Myocyte (in vitro differentiated cells): ENCODE measurements around the gene DLGAP1. TPM values are rescaled to one million over a fixed set of nuclear protein-coding genes. Genes with fewer than 3 reads are reported as not detected.
"Not testable (repeated sequence)": the region's sequence is repeated elsewhere in the genome, so short reads cannot be mapped to it uniquely, and the experiment has no call there.

Source experiments
- DNase-seq: peaks from one replicate; pipeline ENCODE4 v3.0.0-alpha.2; 2012; ENCODE audit warnings: low read depth
- polyA plus RNA-seq: library from polyadenylated mRNA; unstranded; fragments of >200 nt; gene quantifications from one replicate; pipeline ENCODE4 v1.2.1, GENCODE V29; 2012; ENCODE audit warnings: missing spikeins
- total RNA-seq: library from RNA; depleted of rRNA; stranded (reverse); fragments of >200 nt; gene quantifications from 2 replicates; pipeline ENCODE4 v1.2.3, GENCODE V29; 2014

DLGAP1 gene
- 0.75 and 1.4 TPM in 2 replicates for total RNA-seq
- polyA plus RNA-seq, result 0.47 TPM

- DNase-seq, result no peak
These were observed at the start of gene DLGAP1 for GRCh38 chr18:4455113-4455811. TSS of gene DLGAP1 (minus strand) at chr18:4455307.

GRCh38 chr18:4494703-4495284 is 39.7 kb upstream of the DLGAP1 start:
- not testable (repeated sequence) for DNase-seq

DNA sequence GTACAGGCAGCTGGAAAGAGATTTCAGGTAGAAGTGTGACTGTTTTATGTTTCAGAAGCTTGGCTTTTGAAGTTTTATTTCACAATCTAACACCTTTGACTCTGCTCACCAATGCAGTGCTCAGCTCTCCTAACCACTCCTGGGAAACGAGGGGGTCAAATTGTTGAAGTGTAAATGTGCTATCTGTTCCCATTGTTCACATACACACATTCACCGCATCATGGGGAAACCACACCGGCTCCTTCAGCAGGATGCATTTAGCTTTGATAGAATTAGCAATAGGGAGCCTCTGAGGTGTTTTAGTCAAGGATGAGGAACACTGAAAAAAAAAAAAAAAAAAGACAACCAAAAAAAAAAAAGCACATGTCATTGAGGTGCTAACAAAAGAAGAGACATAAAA is 13.4 kb upstream of the DLGAP1 start:
- no peak for DNase-seq

GRCh38 chr18:4454537-4455112 is 482 bp downstream of the DLGAP1 start:
- DNase-seq, result no peak

- no peak for DNase-seq
These were observed 1.1 kb downstream of the DLGAP1 start for GRCh38 chr18:4453874-4454536.

GRCh38 chr18:4453567-4453873 is 1.6 kb downstream of the DLGAP1 start:
- no peak for DNase-seq

GRCh38 chr18:4450065-4450658 is 4.9 kb downstream of the DLGAP1 start:
- no peak for DNase-seq

DNA sequence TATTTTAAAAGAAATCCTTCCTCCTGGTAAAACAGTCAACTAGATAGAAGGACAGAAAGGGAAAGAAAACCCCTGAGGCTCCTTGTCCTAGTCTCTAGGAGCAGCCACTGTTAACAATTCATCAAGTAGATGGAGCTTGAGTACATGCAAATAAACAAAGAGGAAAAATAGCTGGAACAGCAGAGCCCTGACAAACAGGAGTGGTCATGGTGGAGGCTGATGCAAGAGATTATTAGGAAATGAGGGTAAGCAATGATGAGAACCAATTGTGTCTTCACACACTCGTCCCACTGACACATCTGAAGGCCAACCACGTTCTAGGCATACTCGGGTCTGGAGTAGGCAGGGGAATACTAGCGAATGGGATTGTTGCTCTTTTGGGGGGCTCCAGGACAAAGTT is 9.2 kb downstream of the DLGAP1 start:
- DNase-seq, result no peak

- DNase-seq, result no peak
These were observed 10.8 kb downstream of the DLGAP1 start for GRCh38 chr18:4444306-4444705.

DNA sequence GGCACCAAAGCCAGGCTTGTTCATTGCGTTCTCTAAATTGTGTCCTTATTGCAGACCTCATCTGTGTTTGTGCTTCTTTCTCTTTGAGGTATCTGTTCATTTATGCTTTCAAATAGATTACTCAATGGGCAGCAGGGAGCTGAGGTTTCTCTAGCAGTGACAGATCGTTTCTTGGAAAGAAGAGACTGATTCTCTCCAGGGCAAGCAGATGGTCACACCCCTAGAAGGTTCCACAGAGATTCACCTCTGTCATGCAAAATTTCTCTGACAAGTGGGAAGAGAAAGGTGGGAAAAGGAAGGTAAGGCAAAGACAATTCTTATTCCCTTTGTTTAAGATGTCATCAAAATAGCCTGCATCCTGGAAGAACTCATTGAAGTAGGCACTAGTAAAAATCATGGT is 14.0 kb downstream of the DLGAP1 start:
- no peak for DNase-seq

DNA sequence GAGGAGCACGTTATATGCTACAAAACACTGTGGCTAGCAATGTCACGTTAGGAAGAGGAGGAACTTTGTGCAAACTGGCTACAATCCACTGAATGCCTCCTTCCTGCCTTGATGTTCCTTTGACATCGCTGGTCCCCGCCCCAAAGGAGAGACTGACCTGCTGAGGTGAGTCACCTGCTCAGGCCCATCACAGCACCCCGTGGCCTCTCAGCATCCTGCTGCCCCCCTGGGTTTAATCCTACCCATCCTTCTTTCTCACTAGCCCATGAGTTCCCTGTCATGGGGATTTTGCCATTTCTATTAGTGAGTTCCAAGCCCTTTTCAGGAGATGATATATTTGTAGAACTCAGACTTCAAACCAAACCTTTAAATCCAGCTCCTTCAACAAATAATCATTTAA is 16.2 kb downstream of the DLGAP1 start:
- no peak for DNase-seq

DNA sequence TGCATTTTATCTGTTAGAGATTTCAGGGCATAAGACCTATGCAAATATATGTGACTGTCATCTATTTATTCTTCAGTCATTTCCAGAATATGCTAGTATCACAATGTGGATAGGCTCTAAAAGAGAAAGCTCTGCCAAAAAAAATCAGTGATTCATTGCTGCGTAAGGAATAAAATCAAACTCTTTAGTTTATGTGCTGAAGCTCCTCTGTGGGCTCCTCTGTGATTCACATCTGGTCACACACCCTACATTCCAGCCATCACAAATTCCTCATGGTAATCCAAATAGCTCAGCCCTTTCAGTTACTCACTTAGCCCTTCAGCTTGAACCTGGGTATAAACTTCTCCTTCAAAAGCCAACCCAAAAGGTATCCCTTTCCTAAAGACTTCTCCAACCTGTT is 21.4 kb downstream of the DLGAP1 start:
- no peak for DNase-seq

DNA sequence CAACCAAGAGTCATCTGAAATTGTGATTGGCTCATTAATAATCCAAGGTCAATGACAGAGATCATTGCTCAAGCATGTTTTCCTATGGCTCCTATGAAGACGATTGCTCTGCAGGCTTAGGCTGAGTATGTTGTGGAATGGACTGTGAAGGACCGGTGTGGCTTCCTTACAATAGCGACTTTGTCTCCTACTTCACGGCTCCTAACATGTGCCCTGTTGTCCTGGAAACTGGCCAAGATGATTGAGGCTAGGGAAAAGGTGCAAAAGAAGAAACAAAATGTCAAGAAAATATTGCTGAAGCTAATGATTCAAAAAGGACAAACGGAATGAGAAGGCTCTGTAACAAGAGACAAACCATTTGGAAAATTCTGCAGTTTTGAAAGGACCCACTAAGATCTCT is 24.3 kb downstream of the DLGAP1 start:
- no peak for DNase-seq

DNA sequence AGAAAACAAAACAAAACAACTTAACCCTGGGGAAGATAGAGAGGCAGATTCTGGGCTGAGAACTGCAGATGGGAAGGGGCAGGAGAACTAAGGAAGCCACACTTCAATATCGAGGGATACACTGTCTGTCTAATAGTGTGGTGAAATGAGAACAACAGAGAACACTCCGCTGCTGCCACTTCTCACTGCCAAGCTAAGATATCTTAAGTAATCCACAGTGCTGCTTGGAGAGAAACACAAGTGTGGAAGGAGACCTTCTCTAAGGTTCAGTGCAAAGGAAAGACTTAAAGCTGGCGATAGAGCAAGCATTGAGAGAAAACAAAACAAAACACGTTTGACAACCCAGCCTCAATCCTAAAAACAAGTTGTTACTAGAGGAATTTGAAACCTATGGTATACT is 37.4 kb downstream of the DLGAP1 start:
- no peak for DNase-seq

DNA sequence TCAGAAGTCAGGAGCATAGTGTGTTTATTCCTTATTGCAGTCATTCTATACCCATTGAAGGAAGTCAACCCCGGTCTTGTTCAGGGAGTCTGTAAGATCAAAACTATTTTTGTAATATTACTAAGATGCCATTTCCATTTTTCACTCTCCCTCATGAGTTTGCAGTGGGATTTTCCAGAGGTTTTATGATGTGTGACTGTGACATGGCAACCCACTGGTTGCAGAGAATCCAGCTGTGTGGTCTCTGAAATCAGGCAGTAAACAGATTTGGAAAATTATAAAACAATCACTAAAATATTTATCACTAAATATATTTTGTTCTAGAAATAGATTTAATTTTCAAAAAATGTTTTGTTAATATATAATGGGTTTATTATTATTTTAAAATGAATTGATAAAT is 38.1 kb downstream of the DLGAP1 start:
- no peak for DNase-seq

DNA sequence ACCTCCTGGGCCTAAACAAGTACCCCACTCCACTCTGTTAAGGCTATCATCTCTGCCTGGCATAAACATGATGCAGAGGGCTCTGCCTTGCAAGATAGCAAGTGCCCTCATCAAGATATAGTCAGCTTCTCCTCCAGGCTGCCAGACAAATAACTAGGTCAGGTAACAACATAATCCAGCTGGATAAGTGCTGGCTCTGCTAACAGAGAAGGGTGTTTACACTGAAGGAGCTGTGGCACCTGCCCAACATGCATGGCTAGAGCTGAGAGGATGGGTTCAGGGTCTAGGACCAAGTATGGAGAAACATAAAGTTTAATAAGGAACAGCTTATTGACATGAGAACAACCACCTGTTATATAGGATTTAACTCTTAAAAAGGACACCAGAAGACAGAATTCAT is 42.8 kb downstream of the DLGAP1 start:
- DNase-seq, result no peak

- DNase-seq, result no peak
These were observed 48.3 kb downstream of the DLGAP1 start for GRCh38 chr18:4406856-4407255.

DNA sequence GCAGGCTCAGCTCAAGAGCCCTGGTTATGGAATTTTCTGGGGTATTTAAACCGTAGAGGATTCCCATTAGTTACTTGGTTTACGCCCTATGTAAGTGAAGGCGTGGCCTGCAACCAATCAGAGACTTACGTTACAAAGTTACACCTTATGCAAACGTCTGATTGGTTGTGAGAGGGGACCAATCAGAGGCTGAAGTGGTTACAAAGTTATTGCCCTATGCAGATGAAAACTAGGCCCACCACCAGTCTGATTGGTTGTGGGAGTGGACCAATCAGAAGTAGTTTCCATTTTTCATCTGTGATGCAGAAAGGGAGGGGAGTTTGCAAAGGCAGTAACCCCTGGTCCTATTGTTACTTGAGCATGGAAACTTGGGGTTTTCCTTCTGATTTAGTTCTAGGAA is 49.1 kb downstream of the DLGAP1 start:
- DNase-seq, result no peak

DNA sequence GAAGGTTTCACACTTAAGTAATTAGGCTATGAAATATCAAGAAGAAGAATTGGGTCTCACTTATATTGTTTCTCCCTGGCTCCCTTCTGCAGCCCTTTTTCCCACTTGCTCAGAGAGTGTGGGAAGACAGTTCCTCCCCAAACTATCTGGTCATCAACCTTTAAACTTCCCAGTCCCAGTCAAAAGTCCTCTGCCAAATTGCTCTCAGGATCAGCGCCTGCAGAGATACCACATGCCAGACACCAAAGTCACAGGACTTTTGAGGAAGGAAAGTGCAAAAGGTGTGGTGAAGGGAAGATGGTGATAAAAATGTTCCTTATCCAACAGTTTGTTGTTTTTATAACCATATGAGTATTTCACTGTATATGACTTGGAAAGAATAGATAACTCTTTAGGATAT is 51.3 kb downstream of the DLGAP1 start:
- no peak for DNase-seq

DNA sequence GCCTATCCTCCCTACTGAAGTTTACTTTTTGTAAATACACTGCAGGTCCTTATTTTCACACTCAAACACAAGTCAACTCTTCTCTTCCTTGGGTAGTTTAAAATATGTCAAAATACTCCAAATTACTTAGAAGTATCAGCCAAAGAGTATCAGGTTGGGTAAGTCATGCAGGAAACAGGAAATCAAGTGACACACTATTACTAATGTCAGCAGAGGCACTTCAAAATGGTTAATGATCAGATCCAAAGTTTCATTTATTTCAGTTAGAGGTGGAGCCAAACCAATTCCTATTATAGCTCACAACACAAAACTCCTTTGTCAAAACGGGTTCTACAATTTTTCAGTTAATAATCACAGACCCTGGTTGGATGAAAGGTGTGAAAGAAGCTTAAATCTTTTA is 54.2 kb downstream of the DLGAP1 start:
- no peak for DNase-seq

DNA sequence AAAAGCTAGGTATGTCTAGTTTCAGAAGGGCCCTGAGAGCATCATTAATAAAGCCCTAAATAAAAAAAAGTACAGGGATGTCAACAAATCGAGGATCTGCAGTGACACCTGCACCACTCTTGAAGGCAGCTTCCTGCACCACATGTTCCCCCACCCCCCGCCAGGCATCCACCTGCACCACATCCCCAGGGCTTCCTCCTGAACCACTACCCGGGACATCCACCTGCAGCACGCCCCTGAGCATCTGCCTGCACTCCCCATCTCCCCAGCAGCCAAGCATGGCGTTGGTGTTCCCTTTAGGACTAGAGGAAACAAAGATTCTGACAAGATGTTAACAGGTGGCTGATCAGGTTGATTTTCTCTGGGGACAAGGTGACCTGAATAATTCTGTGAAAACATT is 55.2 kb downstream of the DLGAP1 start:
- no peak for DNase-seq

GRCh38 chr18:4394700-4395099 is 60.4 kb downstream of the DLGAP1 start:
- no peak for DNase-seq
